ENCODE measurements around the gene ELMOD1. TPM values are rescaled to one million over a fixed set of nuclear protein-coding genes. Genes with fewer than 3 reads are reported as not detected.

Gene ELMOD1
- total RNA-seq, 4 donors from 2014 or later: 0.66 to 2.7 TPM; not detected in 2

DNA sequence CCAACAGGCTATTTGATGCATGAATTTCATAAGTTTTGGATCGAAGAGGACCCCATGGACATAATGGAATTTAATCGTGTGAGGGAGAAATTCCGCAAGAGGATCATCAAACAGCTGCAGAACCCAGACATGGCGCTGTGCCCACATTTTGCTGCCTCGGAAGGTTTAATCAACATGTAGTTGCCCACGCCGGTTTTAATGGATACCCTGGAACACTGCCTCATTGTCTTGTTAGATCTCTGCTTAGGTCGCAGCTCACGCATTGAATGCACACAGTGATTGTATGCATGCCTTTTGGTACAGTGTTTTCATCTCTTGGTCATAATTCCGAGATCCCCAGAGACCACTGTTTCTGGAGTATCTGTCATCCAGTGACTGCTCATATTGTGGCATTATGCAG lies 74.1 kb downstream of the ELMOD1 start:
- TF ChIP-seq POLR2AphosphoS5 (IDR thresholded peaks at IDR 0.05) (no peak), EP300 (IDR thresholded peaks at IDR 0.05) (no peak), POLR2A (IDR thresholded peaks at IDR 0.05) (no peak)
- TF ChIP-seq, protein P1, sequence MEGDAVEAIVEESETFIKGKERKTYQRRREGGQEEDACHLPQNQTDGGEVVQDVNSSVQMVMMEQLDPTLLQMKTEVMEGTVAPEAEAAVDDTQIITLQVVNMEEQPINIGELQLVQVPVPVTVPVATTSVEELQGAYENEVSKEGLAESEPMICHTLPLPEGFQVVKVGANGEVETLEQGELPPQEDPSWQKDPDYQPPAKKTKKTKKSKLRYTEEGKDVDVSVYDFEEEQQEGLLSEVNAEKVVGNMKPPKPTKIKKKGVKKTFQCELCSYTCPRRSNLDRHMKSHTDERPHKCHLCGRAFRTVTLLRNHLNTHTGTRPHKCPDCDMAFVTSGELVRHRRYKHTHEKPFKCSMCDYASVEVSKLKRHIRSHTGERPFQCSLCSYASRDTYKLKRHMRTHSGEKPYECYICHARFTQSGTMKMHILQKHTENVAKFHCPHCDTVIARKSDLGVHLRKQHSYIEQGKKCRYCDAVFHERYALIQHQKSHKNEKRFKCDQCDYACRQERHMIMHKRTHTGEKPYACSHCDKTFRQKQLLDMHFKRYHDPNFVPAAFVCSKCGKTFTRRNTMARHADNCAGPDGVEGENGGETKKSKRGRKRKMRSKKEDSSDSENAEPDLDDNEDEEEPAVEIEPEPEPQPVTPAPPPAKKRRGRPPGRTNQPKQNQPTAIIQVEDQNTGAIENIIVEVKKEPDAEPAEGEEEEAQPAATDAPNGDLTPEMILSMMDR (IDR thresholded peaks at IDR 0.05): no peak
- no peaks in the 10 kb centered on the region for H3K36me3 ChIP-seq
- WGBS, 2 donors (ENCODE audit: low coverage in 1 of 2): 57 to 59% methylated on average over 9 to 10 of the region's 10 CpGs

DNA sequence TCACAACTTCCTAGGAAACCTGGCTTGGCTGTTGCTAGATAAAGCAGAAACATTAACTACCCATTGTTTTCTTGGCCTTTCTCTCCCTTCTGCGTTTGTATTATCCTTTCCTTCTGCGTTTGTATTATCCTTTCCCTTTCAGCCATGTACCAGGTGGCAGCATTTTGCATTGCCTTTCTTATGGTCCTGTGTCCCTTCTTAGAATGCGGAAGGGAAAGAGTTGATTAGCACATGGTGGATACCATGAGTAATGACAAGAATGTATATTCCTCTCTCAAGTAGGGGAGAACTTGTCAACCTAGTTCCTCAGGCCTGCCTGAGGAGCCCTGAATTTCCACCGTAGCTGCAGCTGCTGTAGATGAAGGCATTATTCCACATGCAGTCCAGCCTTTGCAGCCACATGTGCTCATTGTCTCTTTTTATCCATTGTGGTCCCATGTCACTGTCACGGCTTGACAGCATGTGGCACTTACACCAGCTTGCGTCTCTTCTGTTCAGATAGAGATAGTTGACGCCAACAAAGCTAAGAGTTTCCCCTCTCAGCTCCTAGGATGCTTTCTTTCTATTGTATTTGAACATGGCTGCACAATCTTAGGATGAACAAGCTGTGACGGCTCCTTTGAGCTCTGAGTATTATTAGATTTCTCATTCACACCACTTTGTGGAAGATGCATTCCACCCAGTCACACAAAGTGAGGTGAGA lies 76.1 kb downstream of the ELMOD1 start:
- H3K27me3 ChIP-seq: peaks cover 4% of the 10 kb centered on the region
- H3K4me3 ChIP-seq: no peak overlapping the region
- no peaks in the 10 kb centered on the region for H3K4me1 ChIP-seq
- H3K27ac ChIP-seq: no peak overlapping the region
- no peaks in the 10 kb centered on the region for H3K9me3 ChIP-seq
- TF ChIP-seq EP300 (IDR thresholded peaks at IDR 0.05) (no peak), POLR2A (IDR thresholded peaks at IDR 0.05) (no peak), POLR2AphosphoS5 (IDR thresholded peaks at IDR 0.05) (no peak)
- TF ChIP-seq, protein P1 (IDR thresholded peaks at IDR 0.05): no peak
- no peaks in the 10 kb centered on the region for H3K36me3 ChIP-seq
- 48 to 78% methylated on average over 4 to 6 of the region's 8 CpGs for WGBS, 2 donors (ENCODE audit: low coverage in 1 of 2)
- no peak for ATAC-seq

More for the DNA sequence above, 74.1 kb downstream of the ELMOD1 start:
- Histone ChIP-seq H3K27me3 (no peaks in the 10 kb centered on the region), H3K9me3 (no peaks in the 10 kb centered on the region), H3K4me1 (no peaks in the 10 kb centered on the region), H3K4me3 (no peak overlapping the region), H3K27ac (no peak overlapping the region)
- no peak for ATAC-seq

DNA sequence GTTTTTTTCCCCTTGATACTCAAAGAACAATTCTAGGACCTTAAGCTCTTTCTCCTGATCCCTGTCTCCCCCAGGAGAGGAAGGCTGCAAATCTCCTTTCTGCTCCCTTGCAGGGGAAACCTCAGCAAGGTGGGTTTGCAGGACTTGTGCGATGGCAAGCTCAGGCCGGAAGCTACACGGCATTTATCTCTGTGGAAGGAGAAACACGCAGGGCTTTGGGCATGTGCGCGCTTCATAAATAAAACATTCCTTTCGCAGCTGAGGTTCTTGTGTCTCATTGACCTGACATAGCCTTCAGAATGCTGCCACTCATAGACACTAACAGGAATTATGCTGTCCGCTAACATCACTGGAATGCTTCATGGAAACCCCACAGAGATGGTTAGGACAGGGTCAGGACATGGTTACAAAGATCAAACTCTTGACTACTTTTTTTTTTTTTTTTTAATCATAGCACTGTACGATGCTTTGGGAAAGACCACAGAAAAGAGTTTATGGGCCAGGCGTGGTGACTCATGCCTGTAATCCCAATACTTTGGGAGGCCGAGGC lies 78.3 kb downstream of the ELMOD1 start:
- Histone ChIP-seq H3K36me3 (no peaks in the 10 kb centered on the region), H3K27me3 (peaks cover 4% of the 10 kb centered on the region), H3K4me3 (no peak overlapping the region), H3K27ac (no peak overlapping the region), H3K9me3 (no peaks in the 10 kb centered on the region), H3K4me1 (no peaks in the 10 kb centered on the region)
- TF ChIP-seq POLR2A (IDR thresholded peaks at IDR 0.05): no peak
- TF ChIP-seq, protein P1 (IDR thresholded peaks at IDR 0.05): no peak
- no peak for TF ChIP-seq EP300 (IDR thresholded peaks at IDR 0.05)
- TF ChIP-seq POLR2AphosphoS5 (IDR thresholded peaks at IDR 0.05): no peak
- ATAC-seq: no peak
- 81 to 90% methylated on average over 8 of the region's 11 CpGs for WGBS, 2 donors (ENCODE audit: low coverage in 1 of 2)

DNA sequence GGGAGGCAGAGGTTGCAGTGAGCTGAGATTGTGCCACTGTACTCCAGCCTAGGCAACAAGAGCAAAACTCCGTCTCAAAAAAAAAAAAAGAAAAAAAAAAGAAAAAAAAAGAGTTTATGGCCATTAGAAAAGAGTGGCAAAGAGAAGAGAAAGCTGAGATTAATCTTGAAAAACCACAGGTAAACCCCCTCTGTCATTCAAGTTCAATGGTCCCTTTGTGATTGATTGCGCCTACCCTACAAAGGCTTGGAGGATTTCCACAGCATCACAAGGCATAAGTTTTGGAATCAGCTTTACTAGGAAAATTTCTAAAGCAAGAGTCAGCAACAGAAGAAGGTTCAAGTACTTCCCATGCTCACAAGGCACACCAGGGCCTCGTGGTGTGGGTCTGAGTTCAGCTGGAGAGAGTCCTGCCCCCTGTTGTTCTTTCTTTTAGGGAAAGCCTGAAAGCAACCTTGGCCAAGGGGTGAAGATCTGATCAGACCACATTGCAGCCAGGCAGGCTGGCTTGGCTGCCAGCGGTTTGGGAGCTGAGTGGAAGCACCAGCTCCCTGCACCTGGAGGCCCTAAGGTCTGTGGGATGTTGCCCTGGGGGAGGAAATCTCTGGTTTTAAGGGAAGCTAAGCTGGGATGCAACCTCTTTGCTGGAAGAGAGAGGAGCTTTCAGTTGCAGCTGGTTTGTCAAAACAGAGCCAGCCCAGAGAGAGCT lies 79.1 kb downstream of the ELMOD1 start:
- no peak for ATAC-seq
- TF ChIP-seq EP300 (IDR thresholded peaks at IDR 0.05) (no peak), POLR2AphosphoS5 (IDR thresholded peaks at IDR 0.05) (no peak), POLR2A (IDR thresholded peaks at IDR 0.05) (no peak)
- TF ChIP-seq, protein P1 (IDR thresholded peaks at IDR 0.05): no peak

More for the DNA sequence above, 79.1 kb downstream of the ELMOD1 start:
- Histone ChIP-seq H3K27ac (no peak overlapping the region), H3K4me1 (no peaks in the 10 kb centered on the region), H3K9me3 (no peaks in the 10 kb centered on the region), H3K27me3 (peaks cover 4% of the 10 kb centered on the region), H3K36me3 (no peaks in the 10 kb centered on the region), H3K4me3 (no peak overlapping the region)
- 53 to 58% methylated on average over 3 of the region's 4 CpGs for WGBS, 2 donors (ENCODE audit: low coverage in 1 of 2)
